Fibroblast of upper back skin (primary cell): ENCODE data around the gene DENND2C.
A peak's percentile ranks its signal among the peaks of the same experiment; 100 is the strongest.

ENCODE experiments used
- DNase-seq: peaks from one replicate; pipeline ENCODE4 v3.0.0-alpha.2; 2013

The DENND2C gene

GRCh38 chr1:114671939-114672275 is 2.1 kb upstream of the DENND2C start:
- DNase-seq: no peak

- peak; percentile 17 for DNase-seq
Observed at GRCh38 chr1:114671011-114671938, 1.4 kb upstream of the DENND2C start.

- peak; percentile 81 for DNase-seq
Observed at GRCh38 chr1:114670083-114671010, 498 bp upstream of the DENND2C start.

- peak; percentile 17 for DNase-seq
Observed at GRCh38 chr1:114668784-114669561, 876 bp downstream of the DENND2C start.

GRCh38 chr1:114668373-114668772 is 1.5 kb downstream of the DENND2C start:
- no peak for DNase-seq

- DNase-seq: no peak
Observed at GRCh38 chr1:114666954-114667353, 2.9 kb downstream of the DENND2C start.

GRCh38 chr1:114660238-114660637 is 9.6 kb downstream of the DENND2C start:
- DNase-seq: no peak

GRCh38 chr1:114651893-114652292 is 18.0 kb downstream of the DENND2C start:
- DNase-seq: no peak

- DNase-seq: no peak
Observed at GRCh38 chr1:114648503-114648902, 21.3 kb downstream of the DENND2C start.

GRCh38 chr1:114641377-114641776 is 28.5 kb downstream of the DENND2C start:
- no peak for DNase-seq

GRCh38 chr1:114638910-114639309 is 30.9 kb downstream of the DENND2C start:
- no peak for DNase-seq

GRCh38 chr1:114632427-114632826 is 37.4 kb downstream of the DENND2C start:
- DNase-seq: no peak

GRCh38 chr1:114627107-114627506 is 42.7 kb downstream of the DENND2C start:
- no peak for DNase-seq

GRCh38 chr1:114623364-114623763 is 46.5 kb downstream of the DENND2C start:
- no peak for DNase-seq

- no peak for DNase-seq
Observed at GRCh38 chr1:114620419-114620818, 49.4 kb downstream of the DENND2C start.

GRCh38 chr1:114618606-114619005 is 51.2 kb downstream of the DENND2C start:
- no peak for DNase-seq

- DNase-seq: peak; percentile 46
Observed at GRCh38 chr1:114610546-114611245, 59.2 kb downstream of the DENND2C start.

- no peak for DNase-seq
Observed at GRCh38 chr1:114609826-114610225, 60.0 kb downstream of the DENND2C start.

- DNase-seq: no peak
Observed at GRCh38 chr1:114609026-114609425, 60.8 kb downstream of the DENND2C start.

- no peak for DNase-seq
Observed at GRCh38 chr1:114607223-114607622, 62.6 kb downstream of the DENND2C start.

GRCh38 chr1:114597949-114598348 is 71.9 kb downstream of the DENND2C start:
- no peak for DNase-seq

GRCh38 chr1:114595602-114596001 is 74.2 kb downstream of the DENND2C start:
- DNase-seq: no peak
